Mucosa of descending colon (tissue), 3 donors: ENCODE results near the gene SIX4. TPM values are rescaled to one million over a fixed set of nuclear protein-coding genes. Genes with fewer than 3 reads are reported as not detected.

Experiments
- ATAC-seq: fragments of 200-7000 bp; cut with Tn5 transposase; one replicate; pipeline ENCODE4 v1.9.1; 2020; ENCODE audit warnings: mild to moderate bottlenecking, moderate library complexity
- DNase-seq, 3 donors: peaks; one replicate each; pipeline ENCODE4 v3.0.0-alpha.2; 2020
- H3K36me3 ChIP-seq: fragments of 200-600 bp; one replicate; pipeline ENCODE4 v1.8.0; 2021; ENCODE audit warnings: low read depth, mild to moderate bottlenecking
- H3K4me1 ChIP-seq: fragments of 200-600 bp; one replicate; pipeline ENCODE4 v1.8.0; 2021; ENCODE audit warnings: low read depth, mild to moderate bottlenecking
- H3K4me3 ChIP-seq: fragments of 200-600 bp; one replicate; pipeline ENCODE4 v1.8.0; 2021; ENCODE audit warnings: mild to moderate bottlenecking
- H3K9me3 ChIP-seq: fragments of 200-600 bp; one replicate; pipeline ENCODE4 v1.8.0; 2021; ENCODE audit warnings: mild to moderate bottlenecking
- intact Hi-C, 2 donors: fragments of 100-400 bp; cut with DNase I in 1 of 2; cut with micrococcal nuclease in 1 of 2; formaldehyde crosslinking; loops; one replicate each; pipeline versions ENCODE4 v1.11.0 to v1.11.1; 2022; cut with DNase I, micrococcal nuclease
- total RNA-seq, 3 donors: library from RNA; stranded (reverse); fragmentation: NEBNext Ultra II Directional in 2 of 3; extraction: Animal tissue kit (Norgen Biotek cat#: 25700) in 2 of 3; gene quantifications; one replicate each; pipeline versions ENCODE4 v1.2.1 to v1.2.4, GENCODE V29; 2021 to 2023
- TF ChIP-seq, protein P1 (sequence below): fragments of 200-600 bp; IDR thresholded peaks from one replicate; pipeline ENCODE4 v1.8.0; 2022; ENCODE audit warnings: antibody characterized with exemption, mild to moderate bottlenecking
- donor health status: DM: no; HTN: no; CAD: no; lungs with moderate emphysema.
- donor health status: DM: no; HTN: no; CAD: no.
- donor health status: DM: no; HTN: yes; CAD: no.

SIX4 gene
- total RNA-seq, 3 donors from 2014 or later, result 0.12 to 0.82 (median 0.14) TPM

DNA sequence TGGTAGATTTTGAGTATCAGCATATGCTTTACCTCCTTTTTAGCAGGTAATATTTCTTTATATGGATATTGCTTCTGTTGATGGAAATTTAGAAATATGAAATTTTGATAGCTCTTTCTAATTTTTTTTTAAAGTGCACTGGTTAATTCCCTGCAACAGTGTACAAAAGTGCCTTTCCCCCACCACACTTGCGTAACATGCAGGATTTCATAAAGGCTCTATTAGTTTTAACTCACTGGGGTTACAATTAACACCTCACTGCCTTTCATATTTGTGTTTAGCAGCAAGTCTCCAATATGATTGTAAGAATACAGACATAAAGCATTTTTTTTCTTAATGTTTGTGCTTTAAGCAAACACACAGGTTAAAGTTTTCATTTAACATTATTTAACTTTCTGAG lies 36.1 kb upstream of the SIX4 start:
- Histone ChIP-seq H3K9me3 (no peaks in the 10 kb centered on the region), H3K4me3 (no peak overlapping the region), H3K4me1 (no peaks in the 10 kb centered on the region), H3K36me3 (no peaks in the 10 kb centered on the region)
- ATAC-seq, result no peak
- no peak for DNase-seq
- TF ChIP-seq, protein P1, sequence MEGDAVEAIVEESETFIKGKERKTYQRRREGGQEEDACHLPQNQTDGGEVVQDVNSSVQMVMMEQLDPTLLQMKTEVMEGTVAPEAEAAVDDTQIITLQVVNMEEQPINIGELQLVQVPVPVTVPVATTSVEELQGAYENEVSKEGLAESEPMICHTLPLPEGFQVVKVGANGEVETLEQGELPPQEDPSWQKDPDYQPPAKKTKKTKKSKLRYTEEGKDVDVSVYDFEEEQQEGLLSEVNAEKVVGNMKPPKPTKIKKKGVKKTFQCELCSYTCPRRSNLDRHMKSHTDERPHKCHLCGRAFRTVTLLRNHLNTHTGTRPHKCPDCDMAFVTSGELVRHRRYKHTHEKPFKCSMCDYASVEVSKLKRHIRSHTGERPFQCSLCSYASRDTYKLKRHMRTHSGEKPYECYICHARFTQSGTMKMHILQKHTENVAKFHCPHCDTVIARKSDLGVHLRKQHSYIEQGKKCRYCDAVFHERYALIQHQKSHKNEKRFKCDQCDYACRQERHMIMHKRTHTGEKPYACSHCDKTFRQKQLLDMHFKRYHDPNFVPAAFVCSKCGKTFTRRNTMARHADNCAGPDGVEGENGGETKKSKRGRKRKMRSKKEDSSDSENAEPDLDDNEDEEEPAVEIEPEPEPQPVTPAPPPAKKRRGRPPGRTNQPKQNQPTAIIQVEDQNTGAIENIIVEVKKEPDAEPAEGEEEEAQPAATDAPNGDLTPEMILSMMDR, result no peak
- intact Hi-C loops, result no loop called here

DNA sequence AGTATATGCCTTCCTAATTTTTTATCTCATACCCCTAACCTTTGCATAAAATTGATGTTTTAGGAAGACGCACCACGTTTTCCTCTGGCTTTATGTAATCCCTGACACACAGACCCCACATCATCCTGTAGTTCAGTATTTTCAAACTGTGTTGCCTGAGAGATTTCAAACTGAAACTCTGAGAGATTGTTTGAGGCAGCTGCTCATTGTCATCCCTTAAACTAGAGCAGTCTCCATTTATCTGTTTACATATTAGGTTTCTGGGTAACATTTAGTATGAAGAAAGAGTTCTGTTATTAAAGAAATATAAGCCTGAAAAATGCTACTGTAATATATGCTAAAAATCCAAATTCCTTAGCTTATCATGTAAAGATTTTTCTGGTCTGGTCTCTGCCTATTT lies 34.7 kb upstream of the SIX4 start:
- no peak for ATAC-seq
- TF ChIP-seq, protein P1, result no peak
- DNase-seq, result no peak
- no peaks in the 10 kb centered on the region for H3K9me3 ChIP-seq
- H3K4me1 ChIP-seq, result no peaks in the 10 kb centered on the region
- H3K4me3 ChIP-seq, result no peak overlapping the region
- no peaks in the 10 kb centered on the region for H3K36me3 ChIP-seq
- intact Hi-C loops, result no loop called here

DNA sequence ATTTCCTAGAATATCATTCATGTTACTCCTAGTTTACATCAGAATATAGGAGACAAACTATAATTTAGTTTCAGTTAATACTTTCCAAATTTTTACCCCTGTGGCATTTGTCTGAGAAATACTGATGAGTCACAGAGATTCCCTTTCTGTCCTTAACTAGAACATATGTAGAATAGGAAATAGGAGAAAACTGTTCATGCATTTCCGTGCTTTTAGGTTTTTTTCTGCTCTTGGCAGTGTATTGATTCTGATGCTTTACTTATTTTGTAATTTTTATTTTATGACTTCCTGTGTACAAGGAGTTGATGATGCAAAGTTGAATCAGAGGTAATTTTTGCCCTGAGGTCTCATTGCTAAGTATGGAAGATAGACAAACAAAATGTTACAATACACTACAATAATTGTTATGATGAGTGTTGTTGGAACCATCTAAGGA lies 33.4 kb upstream of the SIX4 start:
- ATAC-seq (no peak), DNase-seq (no peak)
- H3K9me3 ChIP-seq, result no peaks in the 10 kb centered on the region
- TF ChIP-seq, protein P1, result no peak
- H3K4me3 ChIP-seq, result no peak overlapping the region
- no peaks in the 10 kb centered on the region for H3K36me3 ChIP-seq
- H3K4me1 ChIP-seq, result no peaks in the 10 kb centered on the region
- intact Hi-C loops, result no loop called here

DNA sequence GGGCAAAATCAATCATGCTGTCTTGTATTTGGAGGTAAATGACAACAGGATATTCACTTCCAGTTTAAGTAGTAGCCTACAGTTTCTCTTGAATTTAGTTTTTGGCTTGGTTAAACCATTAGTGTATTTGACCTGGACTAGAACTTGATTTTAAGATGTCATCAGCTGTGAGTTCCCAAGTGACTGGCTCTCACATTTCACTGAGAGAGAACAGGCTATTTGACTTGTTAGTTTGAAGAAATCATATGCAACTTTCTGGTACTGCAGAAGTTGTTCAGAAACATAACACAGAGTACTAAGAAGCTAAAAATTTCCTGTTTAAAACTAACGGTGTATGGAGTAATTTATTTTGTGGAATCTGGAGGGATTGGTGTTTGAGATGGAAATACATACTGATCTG lies 32.7 kb upstream of the SIX4 start:
- Histone ChIP-seq H3K9me3 (no peaks in the 10 kb centered on the region), H3K36me3 (no peaks in the 10 kb centered on the region), H3K4me1 (no peaks in the 10 kb centered on the region), H3K4me3 (no peak overlapping the region)
- intact Hi-C loops, result no loop called here
- DNase-seq (no peak), ATAC-seq (no peak)
- TF ChIP-seq, protein P1, result no peak

DNA sequence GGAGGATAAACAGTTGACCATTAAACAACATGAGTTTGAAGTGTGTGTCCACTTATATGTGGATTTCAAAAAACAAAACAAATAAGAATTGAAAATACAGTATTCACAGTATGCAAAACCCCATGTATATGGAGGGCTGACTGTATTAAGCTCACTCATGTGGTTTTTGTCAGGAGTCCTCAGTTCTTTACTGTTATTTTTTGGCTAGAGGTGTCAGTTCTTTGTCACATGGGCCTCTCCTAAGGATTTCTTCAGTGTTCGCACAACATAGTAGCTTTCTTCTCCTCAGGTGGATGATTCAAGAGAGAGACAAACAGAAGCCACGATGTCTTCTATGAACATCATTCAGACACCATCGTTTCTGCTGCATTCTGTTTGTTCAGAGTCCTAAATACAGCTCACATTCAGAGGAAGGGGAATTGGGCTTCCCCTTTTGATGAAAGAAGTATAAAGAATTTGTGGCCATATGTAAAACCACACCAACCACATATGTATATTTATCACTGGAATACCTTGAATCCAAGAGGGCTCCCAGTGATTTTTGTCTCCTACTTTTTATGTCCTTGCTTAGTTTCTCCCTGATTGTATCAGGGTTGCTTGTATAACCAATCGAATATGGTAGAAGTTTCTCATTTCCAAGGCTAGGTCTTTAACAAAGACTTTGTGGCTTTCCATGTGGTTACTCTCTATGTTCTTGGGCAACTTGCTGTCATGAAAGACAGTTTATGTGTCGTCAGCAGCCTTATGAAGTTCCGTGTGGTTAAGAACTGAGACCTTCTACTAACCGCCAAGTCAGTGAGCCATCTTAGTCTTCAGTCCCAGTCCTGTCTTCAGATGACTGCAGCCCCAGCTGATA lies 29.3 kb upstream of the SIX4 start:
- H3K36me3 ChIP-seq, result no peaks in the 10 kb centered on the region
- no peaks in the 10 kb centered on the region for H3K9me3 ChIP-seq
- H3K4me3 ChIP-seq, result no peak overlapping the region
- peak in 1 of 3 donors; percentile 17 for DNase-seq
- H3K4me1 ChIP-seq, result no peaks in the 10 kb centered on the region
- TF ChIP-seq, protein P1, result no peak
- intact Hi-C loops, result no loop called here
- peak; percentile 85 for ATAC-seq
